ENCODE results near the gene FOXP2. TPM values are rescaled to one million over a fixed set of nuclear protein-coding genes. Genes with fewer than 3 reads are reported as not detected.

Gene FOXP2
- total RNA-seq, 2 donors from 2014 or later, result 13.3 to 14.9 TPM

- Mint-ChIP-seq H3K27ac (no peak overlapping the region), H3K4me1 (peaks cover 17% of the 10 kb centered on the region), H3K36me3 (ENCODE audit: low read depth) (no peaks in the 10 kb centered on the region)
Measured at GRCh38 chr7:114647518-114647917, 232.9 kb downstream of the FOXP2 start.

GRCh38 chr7:114648117-114648516 is 233.5 kb downstream of the FOXP2 start:
- Histone ChIP-seq H3K27ac (ENCODE audit: low read depth, low read length) (no peak overlapping the region), H3K27me3 (ENCODE audit: control insufficient read depth, insufficient read depth, low read length, poor library complexity, severe bottlenecking) (no peaks in the 10 kb centered on the region), H3K4me3 (ENCODE audit: low read length) (no peak overlapping the region), H3K9ac (ENCODE audit: extremely low read depth, low read length, poor library complexity, severe bottlenecking) (no peak overlapping the region), H3K36me3 (ENCODE audit: control insufficient read depth, insufficient read depth, low read length) (no peaks in the 10 kb centered on the region), H3K4me1 (ENCODE audit: control insufficient read depth, insufficient read depth, low read length) (peaks cover 4% of the 10 kb centered on the region), H3K9me3 (ENCODE audit: control insufficient read depth, low read length) (no peaks in the 10 kb centered on the region)
- H3K36me3 Mint-ChIP-seq (ENCODE audit: low read depth), result no peaks in the 10 kb centered on the region
- peaks cover 17% of the 10 kb centered on the region for H3K4me1 Mint-ChIP-seq
- no peak for TF ChIP-seq CTCF (conservative IDR thresholded peaks at IDR 0.05)
- no peak for DNase-seq
- H3K27ac Mint-ChIP-seq, result no peak overlapping the region
- H3K9me3 Mint-ChIP-seq, result no peaks in the 10 kb centered on the region
- H3K4me3 Mint-ChIP-seq, result no peak overlapping the region
- no peaks in the 10 kb centered on the region for H3K27me3 Mint-ChIP-seq (ENCODE audit: insufficient read depth)

More at GRCh38 chr7:114647518-114647917, 232.9 kb downstream of the FOXP2 start:
- H3K36me3 ChIP-seq (ENCODE audit: control insufficient read depth, insufficient read depth, low read length), result no peaks in the 10 kb centered on the region
- Mint-ChIP-seq H3K4me3 (no peak overlapping the region), H3K9me3 (no peaks in the 10 kb centered on the region), H3K27me3 (ENCODE audit: insufficient read depth) (no peaks in the 10 kb centered on the region)
- H3K27me3 ChIP-seq (ENCODE audit: control insufficient read depth, insufficient read depth, low read length, poor library complexity, severe bottlenecking), result no peaks in the 10 kb centered on the region
- no peak for DNase-seq
- no peaks in the 10 kb centered on the region for H3K9me3 ChIP-seq (ENCODE audit: control insufficient read depth, low read length)
- peaks cover 4% of the 10 kb centered on the region for H3K4me1 ChIP-seq (ENCODE audit: control insufficient read depth, insufficient read depth, low read length)
- no peak overlapping the region for H3K27ac ChIP-seq (ENCODE audit: low read depth, low read length)
- no peak overlapping the region for H3K4me3 ChIP-seq (ENCODE audit: low read length)
- TF ChIP-seq CTCF (conservative IDR thresholded peaks at IDR 0.05), result no peak
- no peak overlapping the region for H3K9ac ChIP-seq (ENCODE audit: extremely low read depth, low read length, poor library complexity, severe bottlenecking)

- Histone ChIP-seq H3K9me3 (ENCODE audit: control insufficient read depth, low read length) (no peaks in the 10 kb centered on the region), H3K36me3 (ENCODE audit: control insufficient read depth, insufficient read depth, low read length) (no peaks in the 10 kb centered on the region), H3K4me1 (ENCODE audit: control insufficient read depth, insufficient read depth, low read length) (peaks cover 4% of the 10 kb centered on the region), H3K9ac (ENCODE audit: extremely low read depth, low read length, poor library complexity, severe bottlenecking) (no peak overlapping the region), H3K27ac (ENCODE audit: low read depth, low read length) (no peak overlapping the region), H3K4me3 (ENCODE audit: low read length) (no peak overlapping the region), H3K27me3 (ENCODE audit: control insufficient read depth, insufficient read depth, low read length, poor library complexity, severe bottlenecking) (no peaks in the 10 kb centered on the region)
- no peak for DNase-seq
- H3K27ac Mint-ChIP-seq, result no peak overlapping the region
- no peaks in the 10 kb centered on the region for H3K36me3 Mint-ChIP-seq (ENCODE audit: low read depth)
- H3K9me3 Mint-ChIP-seq, result no peaks in the 10 kb centered on the region
- peaks cover 23% of the 10 kb centered on the region for H3K4me1 Mint-ChIP-seq
- H3K27me3 Mint-ChIP-seq (ENCODE audit: insufficient read depth), result no peaks in the 10 kb centered on the region
- TF ChIP-seq CTCF (conservative IDR thresholded peaks at IDR 0.05), result no peak
- H3K4me3 Mint-ChIP-seq, result no peak overlapping the region
- WGBS, 2 experiments (ENCODE audit: insufficient coverage in 1 of 2, insufficient read length in 1 of 2), result 79 to 88% methylated on average over 2 to 4 of the region's 4 CpGs
Measured at GRCh38 chr7:114648680-114649079, 234.1 kb downstream of the FOXP2 start.

Data from endodermal cell (in vitro differentiated cells).